ENCODE measurements around the gene TMA7.

DNA sequence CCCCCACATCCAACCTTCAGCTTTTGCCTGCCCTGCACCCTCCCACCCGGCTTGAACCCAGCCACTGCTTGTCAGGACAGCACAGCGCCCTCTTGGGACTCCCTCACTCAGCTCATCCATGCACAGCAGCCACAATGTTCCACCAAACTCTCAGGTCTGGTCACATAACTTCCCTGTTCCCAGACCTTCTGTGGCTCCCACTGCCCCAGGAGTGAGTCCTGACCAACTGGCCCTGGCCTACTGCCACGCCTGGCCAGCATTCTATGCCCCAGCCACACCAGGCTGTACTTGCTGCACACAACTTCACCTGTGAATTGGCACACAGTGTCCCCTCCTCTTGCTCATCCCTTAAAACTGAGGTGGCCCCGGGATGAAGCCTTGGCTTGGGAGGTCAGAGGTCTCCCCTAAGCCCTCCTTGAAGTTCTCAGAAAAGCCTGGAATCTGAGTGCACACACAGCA, 31.2 kb upstream of the TMA7 start:
- no peak for TF ChIP-seq HOXA7 (CRISPR knock-in tag; IDR thresholded peaks at IDR 0.05)
- no peak for TF ChIP-seq JUN (CRISPR knock-in tag; IDR thresholded peaks at IDR 0.05)
- TF ChIP-seq AHR (CRISPR knock-in tag; IDR thresholded peaks at IDR 0.05), result no peak
